Trophoblast cell (in vitro differentiated cells and primary cell): ENCODE data around the gene CCT6B. TPM values are rescaled to one million over a fixed set of nuclear protein-coding genes. Genes with fewer than 3 reads are reported as not detected.

Experiments
- DNase-seq, 2 donors: peaks; one replicate each; pipeline ENCODE4 v3.0.0-alpha.2; 2016
- H2AFZ ChIP-seq: 2 replicates; pipeline ENCODE4 v1.6.1; 2013; ENCODE audit warnings: low read length, moderate library complexity, mild to moderate bottlenecking; ENCODE audit not compliant: insufficient read depth, poor library complexity
- H2AK5ac ChIP-seq: 2 replicates; pipeline ENCODE4 v1.6.1; 2013; ENCODE audit warnings: mild to moderate bottlenecking, low read length
- H2BK120ac ChIP-seq: 2 replicates; pipeline ENCODE4 v1.6.1; 2013; ENCODE audit warnings: low read length, mild to moderate bottlenecking, moderate library complexity; ENCODE audit not compliant: insufficient read depth, poor library complexity
- H2BK12ac ChIP-seq: 2 replicates; pipeline ENCODE4 v1.6.1; 2013; ENCODE audit warnings: mild to moderate bottlenecking, low read length, moderate library complexity
- H2BK5ac ChIP-seq: 2 replicates; pipeline ENCODE4 v1.6.1; 2013; ENCODE audit warnings: low read length, low read depth, moderate library complexity, mild to moderate bottlenecking; ENCODE audit not compliant: poor library complexity
- H3K14ac ChIP-seq: 2 replicates; pipeline ENCODE4 v1.6.1; 2013; ENCODE audit warnings: mild to moderate bottlenecking, low read length
- H3K18ac ChIP-seq: 2 replicates; pipeline ENCODE4 v1.6.1; 2013; ENCODE audit warnings: mild to moderate bottlenecking, low read length
- H3K23ac ChIP-seq: 2 replicates; pipeline ENCODE4 v1.6.1; 2013; ENCODE audit warnings: low read length
- H3K27ac ChIP-seq: 2 replicates; pipeline ENCODE4 v1.5.1; 2013; ENCODE audit warnings: low read depth, mild to moderate bottlenecking, inconsistent platforms, low read length, moderate library complexity
- H3K27me3 ChIP-seq: 2 replicates; pipeline ENCODE4 v1.6.1; 2013; ENCODE audit warnings: inconsistent platforms, mild to moderate bottlenecking, low read length, moderate library complexity; ENCODE audit not compliant: insufficient read depth
- H3K36me3 ChIP-seq, 2 experiments: 1 replicate in 1 of 2; 2 replicates in 1 of 2; pipeline ENCODE4 v1.6.1; 2013; ENCODE audit warnings: low read length in 2 of 2, mild to moderate bottlenecking in 2 of 2, moderate library complexity in 1 of 2; ENCODE audit not compliant: insufficient read depth in 2 of 2, control insufficient read depth in 1 of 2
- H3K4ac ChIP-seq: 2 replicates; pipeline ENCODE4 v1.6.1; 2013; ENCODE audit warnings: low read depth, mild to moderate bottlenecking, low read length, moderate library complexity
- H3K4me1 ChIP-seq, 2 experiments: 1 replicate in 1 of 2; 2 replicates in 1 of 2; pipeline ENCODE4 v1.6.1; 2013; ENCODE audit warnings: low read length in 2 of 2, mild to moderate bottlenecking in 2 of 2, moderate library complexity in 1 of 2; ENCODE audit not compliant: insufficient read depth in 2 of 2, control insufficient read depth in 1 of 2
- H3K4me2 ChIP-seq: 2 replicates; pipeline ENCODE4 v1.6.1; 2013; ENCODE audit warnings: inconsistent platforms, mild to moderate bottlenecking, low read length, moderate library complexity
- H3K4me3 ChIP-seq: 2 replicates; pipeline ENCODE4 v1.5.1; 2013; ENCODE audit warnings: mild to moderate bottlenecking, low read depth, low read length, inconsistent platforms
- H3K79me1 ChIP-seq: one replicate; pipeline ENCODE4 v1.6.1; 2013; ENCODE audit warnings: low read length
- H3K79me2 ChIP-seq: 2 replicates; pipeline ENCODE4 v1.6.1; 2013; ENCODE audit warnings: low read length, mild to moderate bottlenecking; ENCODE audit not compliant: control insufficient read depth, insufficient read depth, poor library complexity
- H3K9ac ChIP-seq: 2 replicates; pipeline ENCODE4 v1.6.1; 2013; ENCODE audit warnings: mild to moderate bottlenecking, low read length
- H3K9me3 ChIP-seq: 2 replicates; pipeline ENCODE4 v1.6.1; 2013; ENCODE audit warnings: low read depth, mild to moderate bottlenecking, control low read depth, inconsistent platforms, low read length; ENCODE audit not compliant: insufficient read depth
- H4K12ac ChIP-seq: 2 replicates; pipeline ENCODE4 v1.6.1; 2013; ENCODE audit warnings: low read depth, mild to moderate bottlenecking, low read length, moderate library complexity
- H4K8ac ChIP-seq: 2 replicates; pipeline ENCODE4 v1.6.1; 2013; ENCODE audit warnings: low read depth, mild to moderate bottlenecking, low read length, moderate library complexity
- H4K91ac ChIP-seq: one replicate; pipeline ENCODE4 v1.6.1; 2013; ENCODE audit warnings: low read depth, mild to moderate bottlenecking, low read length, moderate library complexity
- WGBS: extraction: QIAGEN DNeasy Blood & Tissue Kit; methylation state at CpG from one replicate; pipeline ENCODE4 v1.1.7; 2013; ENCODE audit warnings: missing lambda C conversion rate; ENCODE audit not compliant: insufficient read length, insufficient coverage; ENCODE audit errors: extremely low coverage; 5-methylcytosine and 5-hydroxymethylcytosine counted together
- polyA plus RNA-seq: library from polyadenylated mRNA; stranded (reverse); fragments of 200-250 nt; gene quantifications from 2 replicates; pipeline ENCODE4 v1.2.3, GENCODE V29; 2013

The CCT6B gene
- polyA plus RNA-seq, result 0.81 and 0.96 TPM in 2 replicates

DNA sequence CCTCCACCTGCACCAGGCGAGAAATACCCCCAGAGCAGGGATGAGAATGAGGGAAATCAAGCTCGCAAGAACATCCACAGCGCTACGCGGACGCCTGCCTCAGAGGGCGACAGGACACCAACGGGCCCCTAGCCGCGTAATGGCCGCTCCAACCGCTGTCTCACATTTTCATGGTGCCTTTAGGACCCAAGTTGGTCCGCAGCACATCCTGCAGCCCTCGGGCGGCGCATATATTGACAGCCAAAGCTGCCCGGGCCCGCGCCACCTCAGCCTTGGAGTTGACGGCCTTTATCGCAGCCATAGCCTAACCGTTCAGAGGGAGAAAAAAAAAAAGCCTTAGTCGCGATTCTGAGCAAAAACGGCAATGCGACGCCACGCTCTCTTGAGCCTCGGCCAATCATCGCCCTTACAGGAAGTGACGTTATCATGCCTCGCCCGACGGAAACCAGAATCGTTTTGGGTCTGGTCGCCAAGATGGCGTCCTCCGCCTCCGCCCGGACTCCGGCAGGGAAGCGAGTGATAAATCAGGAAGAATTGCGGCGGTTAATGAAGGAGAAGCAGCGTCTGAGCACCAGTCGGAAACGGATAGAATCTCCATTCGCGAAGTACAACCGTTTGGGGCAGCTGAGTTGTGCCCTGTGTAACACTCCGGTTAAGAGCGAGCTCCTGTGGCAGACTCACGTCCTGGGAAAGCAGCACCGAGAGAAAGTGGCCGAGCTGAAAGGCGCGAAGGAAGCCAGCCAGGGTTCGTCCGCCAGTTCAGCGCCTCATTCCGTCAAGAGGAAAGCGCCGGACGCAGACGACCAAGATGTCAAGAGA is at the start of gene CCT6B, which contains the start of gene ZNF830:
TSS of gene CCT6B (minus strand) at position 368 of the 819 bp plus-strand sequence. CDS start at position 301, 67 bp downstream.
TSS of gene ZNF830 (plus strand) at position 448 of the 819 bp plus-strand sequence. CDS start at position 475, 27 bp downstream.
- H3K9ac ChIP-seq, result peak within 1 kb of the TSS; percentile 97
- H3K4me1 ChIP-seq, result peaks cover 3 to 6% of the 10 kb centered on the region in 2 experiments
- no CpG with 5 or more reads among the region's 65 CpGs for WGBS
- peak within 1 kb of the TSS; percentile 86 for H2AFZ ChIP-seq
- peak within 1 kb of the TSS; percentile 95 for H3K4me2 ChIP-seq
- H3K4ac ChIP-seq, result peak within 1 kb of the TSS; percentile 94
- no peaks in the 10 kb centered on the region for H3K9me3 ChIP-seq
- peak within 1 kb of the TSS; percentile 96 for H4K12ac ChIP-seq
- peak within 1 kb of the TSS; percentile 51 for H3K27ac ChIP-seq
- H3K27me3 ChIP-seq, result no peaks in the 10 kb centered on the region
- peaks cover 8% of the 10 kb centered on the region for H3K79me1 ChIP-seq
- H2BK12ac ChIP-seq, result no peak within 1 kb of the TSS
- H2BK120ac ChIP-seq, result peak within 1 kb of the TSS; percentile 57
- peak within 1 kb of the TSS; percentile 78 for H3K18ac ChIP-seq
- H3K4me3 ChIP-seq, result peak within 1 kb of the TSS; percentile 98
- H3K23ac ChIP-seq, result no peak within 1 kb of the TSS
- peak within 1 kb of the TSS; percentile 51 for H2AK5ac ChIP-seq
- H4K8ac ChIP-seq, result peak within 1 kb of the TSS; percentile 99
- H3K79me2 ChIP-seq, result peaks cover 6% of the 10 kb centered on the region
- peak within 1 kb of the TSS; percentile 88 for H3K14ac ChIP-seq
- peaks cover 5 to 7% of the 10 kb centered on the region in 2 experiments for H3K36me3 ChIP-seq
- H4K91ac ChIP-seq, result peak within 1 kb of the TSS; percentile 78
- H2BK5ac ChIP-seq, result peak within 1 kb of the TSS; percentile 56
- DNase-seq, result peak; percentile 95 to 97

GRCh38 chr17:35010093-35010492 is 48.8 kb upstream of the CCT6B start:
- Histone ChIP-seq H3K36me3 (peaks cover 6 to 8% of the 10 kb centered on the region in 2 experiments), H2AFZ (no peak overlapping the region), H3K27me3 (no peaks in the 10 kb centered on the region), H3K9ac (no peak overlapping the region), H3K4me1 (peaks cover 6 to 7% of the 10 kb centered on the region in 2 experiments), H2AK5ac (no peak overlapping the region), H2BK5ac (no peak overlapping the region), H4K12ac (no peak overlapping the region), H4K8ac (no peak overlapping the region), H3K79me2 (no peaks in the 10 kb centered on the region), H3K23ac (no peak overlapping the region), H4K91ac (no peak overlapping the region), H3K79me1 (no peaks in the 10 kb centered on the region), H3K27ac (no peak overlapping the region), H3K9me3 (no peaks in the 10 kb centered on the region), H3K4me3 (no peak overlapping the region), H2BK120ac (no peak overlapping the region), H3K4me2 (no peak overlapping the region), H3K4ac (no peak overlapping the region), H2BK12ac (no peak overlapping the region), H3K18ac (no peak overlapping the region), H3K14ac (no peak overlapping the region)
- no CpG with 5 or more reads among the region's 3 CpGs for WGBS
- no peak for DNase-seq

DNA sequence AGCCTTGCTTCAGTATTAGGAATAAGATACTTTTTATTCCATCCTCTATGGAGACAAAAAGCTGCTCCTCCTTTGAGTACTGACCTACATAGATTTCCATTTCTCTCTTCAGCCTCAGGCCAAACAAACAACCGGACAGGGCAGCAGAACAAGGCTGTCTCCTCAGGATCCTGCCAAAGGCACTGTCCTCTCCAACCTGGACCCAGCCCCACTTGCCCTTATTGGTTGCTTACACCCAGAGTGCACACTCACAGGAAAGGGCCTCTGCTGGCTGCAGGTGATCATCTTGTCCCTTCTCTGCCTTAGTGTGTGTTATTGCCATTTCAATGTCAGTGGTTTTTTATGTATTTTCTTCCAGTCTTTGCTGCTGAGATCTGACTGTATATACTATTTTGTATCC is 45.7 kb upstream of the CCT6B start:
- no peaks in the 10 kb centered on the region for H3K27me3 ChIP-seq
- no peak overlapping the region for H2AFZ ChIP-seq
- H2AK5ac ChIP-seq, result no peak overlapping the region
- H3K9ac ChIP-seq, result no peak overlapping the region
- H3K18ac ChIP-seq, result no peak overlapping the region
- no peak overlapping the region for H3K4me3 ChIP-seq
- H3K36me3 ChIP-seq, result peaks cover 27 to 34% of the 10 kb centered on the region in 2 experiments
- H2BK5ac ChIP-seq, result no peak overlapping the region
- no peak overlapping the region for H2BK12ac ChIP-seq
- H3K23ac ChIP-seq, result no peak overlapping the region
- H3K4me1 ChIP-seq, result peaks cover 5 to 6% of the 10 kb centered on the region in 2 experiments
- H3K79me1 ChIP-seq, result no peaks in the 10 kb centered on the region
- H2BK120ac ChIP-seq, result no peak overlapping the region
- no peak overlapping the region for H3K4ac ChIP-seq
- DNase-seq, result peak in 1 of 2 donors; percentile 5
- H3K79me2 ChIP-seq, result no peaks in the 10 kb centered on the region
- no peaks in the 10 kb centered on the region for H3K9me3 ChIP-seq
- no peak overlapping the region for H3K4me2 ChIP-seq
- no peak overlapping the region for H3K27ac ChIP-seq
- WGBS, result no CpG with 5 or more reads among the region's 1 CpG
- no peak overlapping the region for H4K8ac ChIP-seq
- H4K91ac ChIP-seq, result no peak overlapping the region
- no peak overlapping the region for H4K12ac ChIP-seq
- H3K14ac ChIP-seq, result no peak overlapping the region

DNA sequence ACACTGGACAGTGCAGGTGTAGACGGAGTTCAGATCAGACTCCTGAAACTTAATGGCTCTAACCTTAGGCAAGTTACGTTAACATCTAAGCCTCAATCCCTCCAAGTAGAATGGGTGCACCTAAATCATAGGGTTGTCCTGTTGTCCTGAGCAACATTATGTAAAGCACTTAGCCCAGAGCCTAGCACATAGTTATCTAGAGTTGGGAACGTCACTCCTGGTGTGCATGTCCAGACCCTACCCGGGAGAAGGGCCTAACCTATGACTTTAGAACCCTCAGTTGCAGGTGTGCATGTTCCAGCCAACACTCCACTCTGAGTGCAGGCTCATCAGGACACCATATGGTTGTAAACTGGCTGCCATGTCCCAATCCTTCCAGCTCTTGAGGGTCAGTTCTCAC is 45.1 kb upstream of the CCT6B start:
- Histone ChIP-seq H3K23ac (no peak overlapping the region), H3K36me3 (peaks cover 29 to 37% of the 10 kb centered on the region in 2 experiments), H3K4me1 (no peaks in the 10 kb centered on the region), H4K8ac (no peak overlapping the region), H3K27me3 (no peaks in the 10 kb centered on the region), H3K9me3 (no peaks in the 10 kb centered on the region), H3K9ac (no peak overlapping the region), H2BK5ac (no peak overlapping the region), H4K12ac (no peak overlapping the region), H2AK5ac (no peak overlapping the region), H3K4ac (no peak overlapping the region), H3K79me1 (no peaks in the 10 kb centered on the region), H3K4me3 (no peak overlapping the region), H3K14ac (no peak overlapping the region), H2BK120ac (no peak overlapping the region), H2BK12ac (no peak overlapping the region), H3K4me2 (no peak overlapping the region), H3K27ac (no peak overlapping the region), H4K91ac (no peak overlapping the region), H2AFZ (no peak overlapping the region), H3K18ac (no peak overlapping the region), H3K79me2 (no peaks in the 10 kb centered on the region)
- DNase-seq, result no peak
- WGBS, result no CpG with 5 or more reads among the region's 4 CpGs
